ENCODE data around the gene NISCH.

NISCH gene

GRCh38 chr3:52541050-52541449, 85.6 kb downstream of the NISCH start:
- no peak for DNase-seq (ENCODE audit: low read depth)

Data from amniotic epithelial cell (primary cell).